Glutamatergic neuron (in vitro differentiated cells): ENCODE results near the gene SRGAP3. TPM values are rescaled to one million over a fixed set of nuclear protein-coding genes. Genes with fewer than 3 reads are reported as not detected.

Experiments used
- DNase-seq: peaks from one replicate; pipeline ENCODE4 v3.0.0; 2022
- H3K27ac Mint-ChIP-seq: one replicate; pipeline ENCODE4 v1.8.0; 2020; ENCODE audit warnings: mild to moderate bottlenecking, mixed read lengths, inconsistent platforms; ENCODE audit not compliant: unreplicated experiment
- H3K27me3 Mint-ChIP-seq: one replicate; pipeline ENCODE4 v1.8.0; 2020; ENCODE audit warnings: mild to moderate bottlenecking, moderate library complexity, mixed read lengths, inconsistent platforms; ENCODE audit not compliant: unreplicated experiment
- H3K36me3 Mint-ChIP-seq: one replicate; pipeline ENCODE4 v1.8.0; 2020; ENCODE audit warnings: mild to moderate bottlenecking, mixed read lengths, inconsistent platforms; ENCODE audit not compliant: unreplicated experiment
- H3K4me1 Mint-ChIP-seq: one replicate; pipeline ENCODE4 v1.8.0; 2020; ENCODE audit warnings: mild to moderate bottlenecking, low read depth, mixed read lengths, inconsistent platforms; ENCODE audit not compliant: unreplicated experiment
- H3K4me3 Mint-ChIP-seq: one replicate; pipeline ENCODE4 v1.8.0; 2020; ENCODE audit warnings: mild to moderate bottlenecking, mixed read lengths, inconsistent platforms; ENCODE audit not compliant: unreplicated experiment
- H3K9me3 Mint-ChIP-seq: one replicate; pipeline ENCODE4 v1.8.0; 2020; ENCODE audit warnings: mild to moderate bottlenecking, moderate library complexity, mixed read lengths, inconsistent platforms; ENCODE audit not compliant: unreplicated experiment
- CTCF ChIP-seq: fragments of 200-600 bp; sonication (generic); IDR thresholded peaks from one replicate; pipeline ENCODE4 v1.5.0; 2021; ENCODE audit not compliant: partially characterized antibody, unreplicated experiment
- total RNA-seq: library from RNA; stranded (reverse); fragmentation: NEBNext Ultra II Directional; extraction: Animal tissue kit (Norgen Biotek cat#: 25700); gene quantifications from one replicate; pipeline ENCODE4 v1.2.1, GENCODE V29; 2021; ENCODE audit not compliant: unreplicated experiment

Gene SRGAP3
- total RNA-seq, 1 donor from 2014 or later, result 197 TPM

- Mint-ChIP-seq H3K27me3 (peaks cover 5% of the 10 kb centered on the region), H3K4me3 (no peak overlapping the region), H3K9me3 (peaks cover 16% of the 10 kb centered on the region), H3K27ac (no peak overlapping the region), H3K36me3 (peaks cover 8% of the 10 kb centered on the region), H3K4me1 (peaks cover 36% of the 10 kb centered on the region)
- TF ChIP-seq CTCF, result no peak
- DNase-seq, result no peak
Measured at GRCh38 chr3:9104121-9104520, 145.3 kb downstream of the SRGAP3 start.

- peaks cover 16% of the 10 kb centered on the region for H3K9me3 Mint-ChIP-seq
- no peak for TF ChIP-seq CTCF
- peaks cover 36% of the 10 kb centered on the region for H3K4me1 Mint-ChIP-seq
- peak overlapping the region; percentile 89 for H3K27ac Mint-ChIP-seq
- peak; percentile 63 for DNase-seq
- H3K4me3 Mint-ChIP-seq, result no peak overlapping the region
- H3K36me3 Mint-ChIP-seq, result peaks cover 3% of the 10 kb centered on the region
- peaks cover 8% of the 10 kb centered on the region for H3K27me3 Mint-ChIP-seq
Measured at GRCh38 chr3:9102240-9102981, 147.0 kb downstream of the SRGAP3 start.

- H3K27me3 Mint-ChIP-seq, result peaks cover 10% of the 10 kb centered on the region
- no peak for TF ChIP-seq CTCF
- DNase-seq, result no peak
- peaks cover 36% of the 10 kb centered on the region for H3K4me1 Mint-ChIP-seq
- H3K36me3 Mint-ChIP-seq, result peaks cover 3% of the 10 kb centered on the region
- H3K9me3 Mint-ChIP-seq, result peaks cover 16% of the 10 kb centered on the region
- no peak overlapping the region for H3K4me3 Mint-ChIP-seq
- H3K27ac Mint-ChIP-seq, result no peak overlapping the region
Measured at GRCh38 chr3:9101286-9101685, 148.2 kb downstream of the SRGAP3 start.

- Mint-ChIP-seq H3K27ac (peak overlapping the region; percentile 62), H3K4me3 (no peak overlapping the region), H3K27me3 (peaks cover 10% of the 10 kb centered on the region), H3K9me3 (peaks cover 16% of the 10 kb centered on the region), H3K36me3 (peaks cover 3% of the 10 kb centered on the region), H3K4me1 (peaks cover 33% of the 10 kb centered on the region)
- no peak for DNase-seq
- no peak for TF ChIP-seq CTCF
Measured at GRCh38 chr3:9100513-9100894, 148.9 kb downstream of the SRGAP3 start.

GRCh38 chr3:9099702-9100512 is 149.5 kb downstream of the SRGAP3 start:
- no peak for DNase-seq
- H3K4me1 Mint-ChIP-seq, result peaks cover 28% of the 10 kb centered on the region
- no peak overlapping the region for H3K27ac Mint-ChIP-seq

More at GRCh38 chr3:9099702-9100512, 149.5 kb downstream of the SRGAP3 start:
- H3K36me3 Mint-ChIP-seq, result peaks cover 3% of the 10 kb centered on the region
- H3K4me3 Mint-ChIP-seq, result peak overlapping the region; percentile 1
- no peak for TF ChIP-seq CTCF
- peaks cover 16% of the 10 kb centered on the region for H3K9me3 Mint-ChIP-seq
- peaks cover 10% of the 10 kb centered on the region for H3K27me3 Mint-ChIP-seq
